Liver (tissue), 9 donors: Measurements from ENCODE around the gene HSD11B1L. TPM values are rescaled to one million over a fixed set of nuclear protein-coding genes. Genes with fewer than 3 reads are reported as not detected.

Experiments used
- DNase-seq: peaks from one replicate; pipeline ENCODE4 v3.0.0-alpha.2; 2017; ENCODE audit warnings: low spot score
- H3K27ac ChIP-seq, 2 donors: one replicate each; pipeline ENCODE4 v1.7.0; 2013; ENCODE audit warnings: inconsistent platforms in 2 of 2, low read length in 2 of 2, control low read depth in 1 of 2, low read depth in 1 of 2, mild to moderate bottlenecking in 1 of 2
- H3K27me3 ChIP-seq, 4 donors: one replicate each; pipeline versions ENCODE4 v1.6.1 to v1.7.0; 2013; ENCODE audit warnings: low read length in 3 of 4, inconsistent platforms in 1 of 4, mild to moderate bottlenecking in 1 of 4, moderate library complexity in 1 of 4; ENCODE audit not compliant: control insufficient read depth in 4 of 4, insufficient read depth in 4 of 4
- H3K36me3 ChIP-seq, 4 donors: one replicate each; pipeline versions ENCODE4 v1.6.1 to v1.7.0; 2013; ENCODE audit warnings: low read length in 3 of 4, mild to moderate bottlenecking in 3 of 4, low read depth in 1 of 4, moderate library complexity in 1 of 4; ENCODE audit not compliant: control insufficient read depth in 4 of 4, insufficient read depth in 3 of 4
- H3K4me1 ChIP-seq, 4 donors: one replicate each; pipeline versions ENCODE4 v1.6.1 to v1.7.0; 2013; ENCODE audit warnings: low read length in 3 of 4, mild to moderate bottlenecking in 3 of 4, moderate library complexity in 1 of 4; ENCODE audit not compliant: control insufficient read depth in 4 of 4, insufficient read depth in 4 of 4
- H3K4me3 ChIP-seq, 3 donors: one replicate each; pipeline versions ENCODE4 v1.6.1 to v1.7.0; 2013; ENCODE audit warnings: low read length in 3 of 3, control low read depth in 1 of 3, low read depth in 1 of 3, mild to moderate bottlenecking in 1 of 3
- H3K9ac ChIP-seq, 2 donors: one replicate each; pipeline ENCODE4 v1.7.0; 2013; ENCODE audit warnings: low read length in 2 of 2, mild to moderate bottlenecking in 2 of 2, moderate library complexity in 2 of 2, control low read depth in 1 of 2, low read depth in 1 of 2
- H3K9me3 ChIP-seq, 4 donors: one replicate each; pipeline versions ENCODE4 v1.6.1 to v1.7.0; 2013; ENCODE audit warnings: low read length in 3 of 4; ENCODE audit not compliant: control insufficient read depth in 4 of 4
- EGR1 ChIP-seq, 2 donors: IDR thresholded peaks; 2 replicates each; pipeline ENCODE4 v1.6.1; 2016 to 2018; ENCODE audit warnings: antibody characterized with exemption in 2 of 2, low read depth in 2 of 2
- FOXA1 ChIP-seq: IDR thresholded peaks from 2 replicates; pipeline ENCODE4 v1.6.1; 2016; ENCODE audit warnings: antibody characterized with exemption
- GABPA ChIP-seq, 2 donors: IDR thresholded peaks in 1 of 2; conservative IDR thresholded peaks in 1 of 2; 2 replicates each; pipeline ENCODE4 v1.6.1; 2016; ENCODE audit warnings: antibody characterized with exemption in 2 of 2, mild to moderate bottlenecking in 1 of 2, moderate library complexity in 1 of 2
- HNF4A ChIP-seq, 2 donors: conservative IDR thresholded peaks; 2 replicates each; pipeline ENCODE4 v1.6.1; 2016; ENCODE audit warnings: antibody characterized with exemption in 2 of 2, mild to moderate bottlenecking in 2 of 2
- HNF4G ChIP-seq: IDR thresholded peaks from 2 replicates; pipeline ENCODE4 v1.6.1; 2016; ENCODE audit warnings: antibody characterized with exemption
- JUND ChIP-seq, 2 donors: IDR thresholded peaks; 2 replicates each; pipeline ENCODE4 v1.6.1; 2016; ENCODE audit warnings: antibody characterized with exemption in 2 of 2
- NR2F2 ChIP-seq: IDR thresholded peaks from 2 replicates; pipeline ENCODE4 v1.6.1; 2016; ENCODE audit warnings: antibody characterized with exemption
- RAD21 ChIP-seq, 2 donors: IDR thresholded peaks; 2 replicates each; pipeline ENCODE4 v1.6.1; 2016; ENCODE audit warnings: antibody characterized with exemption in 2 of 2, mild to moderate bottlenecking in 2 of 2
- RXRA ChIP-seq, 2 donors: IDR thresholded peaks; 2 replicates each; pipeline ENCODE4 v1.6.1; 2017 to 2018; ENCODE audit warnings: antibody characterized with exemption in 2 of 2, mild to moderate bottlenecking in 1 of 2
- SP1 ChIP-seq: IDR thresholded peaks from 2 replicates; pipeline ENCODE4 v1.6.1; 2018; ENCODE audit warnings: antibody characterized with exemption, mild to moderate bottlenecking
- TAF1 ChIP-seq: conservative IDR thresholded peaks from 2 replicates; pipeline ENCODE4 v1.6.1; 2016; ENCODE audit warnings: antibody characterized with exemption, mild to moderate bottlenecking
- YY1 ChIP-seq: IDR thresholded peaks from 2 replicates; pipeline ENCODE4 v1.6.1; 2016; ENCODE audit warnings: antibody characterized with exemption, mild to moderate bottlenecking
- WGBS: extraction: QIAGEN DNeasy Blood & Tissue Kit; methylation state at CpG from one replicate; pipeline ENCODE4 v1.1.7; 2013; 5-methylcytosine and 5-hydroxymethylcytosine counted together
- polyA plus RNA-seq, 2 donors: library from polyadenylated mRNA; stranded (reverse) in 1 of 2; unstranded in 1 of 2; fragments of 200-250 nt in 1 of 2; fragments of >200 nt in 1 of 2; fragmentation: Nextera tagmentation in 1 of 2; extraction: Ambion mirVana in 1 of 2; gene quantifications; one replicate each; pipeline versions ENCODE4 v1.2.1 to v1.2.3, GENCODE V29; 2013 to 2015
- total RNA-seq, 2 donors: library from RNA; depleted of rRNA; stranded (reverse); fragments of >200 nt; gene quantifications; one replicate each; pipeline ENCODE4 v1.2.3, GENCODE V29; 2014
- TF ChIP-seq, protein P1 (sequence below): fragments of 150-350 bp; IDR thresholded peaks from 2 replicates; pipeline ENCODE4 v1.5.1; 2017; ENCODE audit warnings: improper control_type of control experiment, low read depth, low read length; ENCODE audit not compliant: missing input control
- TF ChIP-seq, protein P2 (sequence below): IDR thresholded peaks from 2 replicates; pipeline ENCODE4 v1.6.1; 2016; ENCODE audit warnings: antibody characterized with exemption, mild to moderate bottlenecking
- TF ChIP-seq, protein P3 (sequence below): IDR thresholded peaks from 2 replicates; pipeline ENCODE4 v1.6.1; 2016; ENCODE audit warnings: antibody characterized with exemption
- TF ChIP-seq, protein P4 (sequence below): IDR thresholded peaks from 2 replicates; pipeline ENCODE4 v1.6.1; 2016; ENCODE audit warnings: antibody characterized with exemption
- donor health status: healthy.
- donor health status: healthy.
- donor health status: healthy.
- donor health status: healthy.
- donor health status: healthy.

The HSD11B1L gene
- total and polyA plus RNA-seq, 4 donors: 1.3 to 2.5 (median 1.9) TPM

DNA sequence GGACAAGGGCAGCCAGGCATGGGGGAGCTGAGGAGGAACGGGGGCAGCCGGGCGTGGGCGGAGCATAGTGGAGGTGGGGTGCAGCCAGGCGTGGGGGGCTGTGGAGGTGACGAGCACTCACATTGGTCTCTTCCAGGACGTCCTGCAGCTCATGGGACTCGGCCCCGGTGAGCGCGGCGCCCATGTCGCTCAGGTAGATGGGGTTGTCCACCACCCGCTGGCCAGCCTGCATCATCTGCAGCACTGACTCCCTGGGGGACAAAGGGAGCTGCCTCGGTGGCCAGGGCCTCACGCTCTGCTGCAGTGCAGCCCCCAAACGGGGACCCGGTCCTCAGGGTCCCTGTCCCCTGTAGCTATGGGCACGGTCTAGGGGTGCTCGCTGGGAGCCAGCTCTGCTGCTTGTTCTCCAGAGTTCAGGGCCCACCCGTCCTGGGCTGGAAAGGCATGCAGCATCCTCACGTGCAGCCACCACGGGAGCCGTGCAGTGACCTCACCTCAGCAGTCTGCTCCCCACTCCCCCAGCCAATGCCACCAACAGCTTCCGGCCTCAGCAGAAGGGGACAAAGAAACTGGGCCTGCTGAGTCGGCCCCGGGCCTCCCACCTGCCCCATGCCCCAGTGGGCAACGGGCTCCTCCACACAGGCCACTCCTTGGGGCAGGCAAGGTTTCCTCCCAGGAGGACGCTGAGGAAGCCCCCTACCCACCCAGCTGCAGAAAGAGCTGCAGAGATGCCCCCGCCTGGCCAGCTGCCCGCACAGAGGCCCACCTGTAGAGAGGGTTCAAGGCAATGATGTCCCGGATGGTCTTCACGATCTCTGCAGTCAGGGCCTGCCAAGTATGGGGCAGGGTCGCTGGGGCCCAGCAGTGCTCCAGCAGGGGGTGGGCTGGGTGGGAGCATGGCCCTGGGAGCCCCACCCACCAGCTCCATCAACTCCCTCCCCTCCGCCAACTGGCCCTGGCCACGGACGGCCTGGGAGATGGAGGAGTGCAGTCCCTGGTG, 27.0 kb downstream of the HSD11B1L start:
- Histone ChIP-seq H3K9me3 (no peaks in the 10 kb centered on the region), H3K36me3 (peaks cover 40 to 79% (median 44%) of the 10 kb centered on the region in 4 donors), H3K9ac (no peak overlapping the region), H3K27ac (no peak overlapping the region), H3K4me1 (no peaks in the 10 kb centered on the region), H3K27me3 (no peaks in the 10 kb centered on the region), H3K4me3 (no peak overlapping the region)
- WGBS: 96% methylated on average over 37 of the region's 37 CpGs
- no peak for DNase-seq
- TF ChIP-seq, protein P1, sequence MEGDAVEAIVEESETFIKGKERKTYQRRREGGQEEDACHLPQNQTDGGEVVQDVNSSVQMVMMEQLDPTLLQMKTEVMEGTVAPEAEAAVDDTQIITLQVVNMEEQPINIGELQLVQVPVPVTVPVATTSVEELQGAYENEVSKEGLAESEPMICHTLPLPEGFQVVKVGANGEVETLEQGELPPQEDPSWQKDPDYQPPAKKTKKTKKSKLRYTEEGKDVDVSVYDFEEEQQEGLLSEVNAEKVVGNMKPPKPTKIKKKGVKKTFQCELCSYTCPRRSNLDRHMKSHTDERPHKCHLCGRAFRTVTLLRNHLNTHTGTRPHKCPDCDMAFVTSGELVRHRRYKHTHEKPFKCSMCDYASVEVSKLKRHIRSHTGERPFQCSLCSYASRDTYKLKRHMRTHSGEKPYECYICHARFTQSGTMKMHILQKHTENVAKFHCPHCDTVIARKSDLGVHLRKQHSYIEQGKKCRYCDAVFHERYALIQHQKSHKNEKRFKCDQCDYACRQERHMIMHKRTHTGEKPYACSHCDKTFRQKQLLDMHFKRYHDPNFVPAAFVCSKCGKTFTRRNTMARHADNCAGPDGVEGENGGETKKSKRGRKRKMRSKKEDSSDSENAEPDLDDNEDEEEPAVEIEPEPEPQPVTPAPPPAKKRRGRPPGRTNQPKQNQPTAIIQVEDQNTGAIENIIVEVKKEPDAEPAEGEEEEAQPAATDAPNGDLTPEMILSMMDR: no peak
- no peak for TF ChIP-seq YY1
- no peak for TF ChIP-seq SP1
- no peak for TF ChIP-seq TAF1
- TF ChIP-seq EGR1 (IDR thresholded peaks at IDR 0.05; ENCODE audit: low read depth in 2 of 2): no peak
- TF ChIP-seq JUND (IDR thresholded peaks at IDR 0.05): no peak
- TF ChIP-seq RAD21 (IDR thresholded peaks at IDR 0.05): no peak
- no peak for TF ChIP-seq HNF4G
- TF ChIP-seq GABPA (IDR thresholded peaks at IDR 0.05 in 1 of 2, conservative IDR thresholded peaks at IDR 0.05 in 1 of 2): no peak
- TF ChIP-seq FOXA1: no peak
- TF ChIP-seq HNF4A (conservative IDR thresholded peaks at IDR 0.05): no peak
- no peak for TF ChIP-seq NR2F2
- no peak for TF ChIP-seq RXRA (IDR thresholded peaks at IDR 0.05)
- TF ChIP-seq, protein P2, sequence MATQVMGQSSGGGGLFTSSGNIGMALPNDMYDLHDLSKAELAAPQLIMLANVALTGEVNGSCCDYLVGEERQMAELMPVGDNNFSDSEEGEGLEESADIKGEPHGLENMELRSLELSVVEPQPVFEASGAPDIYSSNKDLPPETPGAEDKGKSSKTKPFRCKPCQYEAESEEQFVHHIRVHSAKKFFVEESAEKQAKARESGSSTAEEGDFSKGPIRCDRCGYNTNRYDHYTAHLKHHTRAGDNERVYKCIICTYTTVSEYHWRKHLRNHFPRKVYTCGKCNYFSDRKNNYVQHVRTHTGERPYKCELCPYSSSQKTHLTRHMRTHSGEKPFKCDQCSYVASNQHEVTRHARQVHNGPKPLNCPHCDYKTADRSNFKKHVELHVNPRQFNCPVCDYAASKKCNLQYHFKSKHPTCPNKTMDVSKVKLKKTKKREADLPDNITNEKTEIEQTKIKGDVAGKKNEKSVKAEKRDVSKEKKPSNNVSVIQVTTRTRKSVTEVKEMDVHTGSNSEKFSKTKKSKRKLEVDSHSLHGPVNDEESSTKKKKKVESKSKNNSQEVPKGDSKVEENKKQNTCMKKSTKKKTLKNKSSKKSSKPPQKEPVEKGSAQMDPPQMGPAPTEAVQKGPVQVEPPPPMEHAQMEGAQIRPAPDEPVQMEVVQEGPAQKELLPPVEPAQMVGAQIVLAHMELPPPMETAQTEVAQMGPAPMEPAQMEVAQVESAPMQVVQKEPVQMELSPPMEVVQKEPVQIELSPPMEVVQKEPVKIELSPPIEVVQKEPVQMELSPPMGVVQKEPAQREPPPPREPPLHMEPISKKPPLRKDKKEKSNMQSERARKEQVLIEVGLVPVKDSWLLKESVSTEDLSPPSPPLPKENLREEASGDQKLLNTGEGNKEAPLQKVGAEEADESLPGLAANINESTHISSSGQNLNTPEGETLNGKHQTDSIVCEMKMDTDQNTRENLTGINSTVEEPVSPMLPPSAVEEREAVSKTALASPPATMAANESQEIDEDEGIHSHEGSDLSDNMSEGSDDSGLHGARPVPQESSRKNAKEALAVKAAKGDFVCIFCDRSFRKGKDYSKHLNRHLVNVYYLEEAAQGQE: no peak
- TF ChIP-seq, protein P3, sequence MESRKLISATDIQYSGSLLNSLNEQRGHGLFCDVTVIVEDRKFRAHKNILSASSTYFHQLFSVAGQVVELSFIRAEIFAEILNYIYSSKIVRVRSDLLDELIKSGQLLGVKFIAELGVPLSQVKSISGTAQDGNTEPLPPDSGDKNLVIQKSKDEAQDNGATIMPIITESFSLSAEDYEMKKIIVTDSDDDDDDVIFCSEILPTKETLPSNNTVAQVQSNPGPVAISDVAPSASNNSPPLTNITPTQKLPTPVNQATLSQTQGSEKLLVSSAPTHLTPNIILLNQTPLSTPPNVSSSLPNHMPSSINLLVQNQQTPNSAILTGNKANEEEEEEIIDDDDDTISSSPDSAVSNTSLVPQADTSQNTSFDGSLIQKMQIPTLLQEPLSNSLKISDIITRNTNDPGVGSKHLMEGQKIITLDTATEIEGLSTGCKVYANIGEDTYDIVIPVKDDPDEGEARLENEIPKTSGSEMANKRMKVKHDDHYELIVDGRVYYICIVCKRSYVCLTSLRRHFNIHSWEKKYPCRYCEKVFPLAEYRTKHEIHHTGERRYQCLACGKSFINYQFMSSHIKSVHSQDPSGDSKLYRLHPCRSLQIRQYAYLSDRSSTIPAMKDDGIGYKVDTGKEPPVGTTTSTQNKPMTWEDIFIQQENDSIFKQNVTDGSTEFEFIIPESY: no peak
- TF ChIP-seq, protein P4, sequence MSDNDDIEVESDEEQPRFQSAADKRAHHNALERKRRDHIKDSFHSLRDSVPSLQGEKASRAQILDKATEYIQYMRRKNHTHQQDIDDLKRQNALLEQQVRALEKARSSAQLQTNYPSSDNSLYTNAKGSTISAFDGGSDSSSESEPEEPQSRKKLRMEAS: no peak
